HL-60 (cell line): Measurements from ENCODE around the gene KIAA1217.

Source experiments
- DNase-seq, 2 experiments: peaks; one replicate each; pipeline ENCODE4 v3.0.0-alpha.2; 2010 to 2020; ENCODE audit warnings: low read depth in 1 of 2, low spot score in 1 of 2
- H3K27ac ChIP-seq: fragments of 250-450 bp; sonication (Bioruptor Pico); replicated peaks from 2 replicates; pipeline ENCODE4 v1.5.1; 2020; ENCODE audit warnings: mild to moderate bottlenecking, moderate library complexity
- H3K27me3 ChIP-seq: fragments of 250-450 bp; sonication (Bioruptor Pico); 2 replicates; pipeline ENCODE4 v1.5.1; 2021; ENCODE audit warnings: mild to moderate bottlenecking, moderate library complexity; ENCODE audit not compliant: insufficient read depth, poor library complexity, severe bottlenecking
- H3K4me3 ChIP-seq: replicated peaks from 2 replicates; pipeline ENCODE4 v1.5.1; 2011; ENCODE audit warnings: mild to moderate bottlenecking, control low read depth, low read length; ENCODE audit not compliant: insufficient read depth
- CTCF ChIP-seq: IDR thresholded peaks from one replicate; pipeline ENCODE4 v1.5.1; 2011; ENCODE audit warnings: low read length, control low read depth, inconsistent platforms; ENCODE audit not compliant: insufficient read depth
- GABPA ChIP-seq: IDR thresholded peaks from 2 replicates; pipeline ENCODE4 v1.6.1; 2012; ENCODE audit warnings: low read depth
- POLR2AphosphoS5 ChIP-seq: IDR thresholded peaks from 2 replicates; pipeline ENCODE4 v1.6.1; 2012; ENCODE audit warnings: low read depth
- REST ChIP-seq: IDR thresholded peaks from 2 replicates; pipeline ENCODE4 v1.6.1; 2012; ENCODE audit warnings: low read depth; ENCODE audit not compliant: insufficient replicate concordance
- SPI1 ChIP-seq: IDR thresholded peaks from 2 replicates; pipeline ENCODE4 v1.6.1; 2012; ENCODE audit warnings: low read depth, mild to moderate bottlenecking, borderline replicate concordance

Gene KIAA1217

GRCh38 chr10:24456322-24456721 lies 247.4 kb downstream of the KIAA1217 start:
- H3K4me3 ChIP-seq: no peak overlapping the region
- TF ChIP-seq CTCF (no peak), POLR2AphosphoS5 (no peak), REST (no peak), GABPA (no peak), SPI1 (no peak)
- H3K27ac ChIP-seq: no peak overlapping the region
- no peaks in the 10 kb centered on the region for H3K27me3 ChIP-seq
- no peak for DNase-seq

GRCh38 chr10:24457661-24458318 lies 248.9 kb downstream of the KIAA1217 start:
- TF ChIP-seq CTCF: no peak
- TF ChIP-seq POLR2AphosphoS5: no peak
- TF ChIP-seq GABPA: no peak
- no peak for TF ChIP-seq SPI1
- no peak for TF ChIP-seq REST
- no peak for DNase-seq
- Histone ChIP-seq H3K27me3 (no peaks in the 10 kb centered on the region), H3K27ac (no peak overlapping the region), H3K4me3 (no peak overlapping the region)

- no peak for DNase-seq
- Histone ChIP-seq H3K27me3 (no peaks in the 10 kb centered on the region), H3K4me3 (no peak overlapping the region), H3K27ac (no peak overlapping the region)
- TF ChIP-seq SPI1 (no peak), CTCF (no peak), GABPA (no peak), POLR2AphosphoS5 (no peak), REST (no peak)
Measured at GRCh38 chr10:24459836-24460235, 250.9 kb downstream of the KIAA1217 start.
